GM21526 (cell line): ENCODE data around the gene SLC12A9.
A peak's percentile ranks its signal among the peaks of the same experiment; 100 is the strongest.
"Not testable (repeated sequence)": the region's sequence is repeated elsewhere in the genome, so short reads cannot be mapped to it uniquely, and the experiment has no call there.

Source experiments
- ATAC-seq: cut with Tn5 transposase; IDR thresholded peaks from one replicate; pipeline ENCODE4 v1.9.1; 2021; ENCODE audit warnings: moderate library complexity; ENCODE audit not compliant: unreplicated experiment, low FRiP score

The SLC12A9 gene, protein sequence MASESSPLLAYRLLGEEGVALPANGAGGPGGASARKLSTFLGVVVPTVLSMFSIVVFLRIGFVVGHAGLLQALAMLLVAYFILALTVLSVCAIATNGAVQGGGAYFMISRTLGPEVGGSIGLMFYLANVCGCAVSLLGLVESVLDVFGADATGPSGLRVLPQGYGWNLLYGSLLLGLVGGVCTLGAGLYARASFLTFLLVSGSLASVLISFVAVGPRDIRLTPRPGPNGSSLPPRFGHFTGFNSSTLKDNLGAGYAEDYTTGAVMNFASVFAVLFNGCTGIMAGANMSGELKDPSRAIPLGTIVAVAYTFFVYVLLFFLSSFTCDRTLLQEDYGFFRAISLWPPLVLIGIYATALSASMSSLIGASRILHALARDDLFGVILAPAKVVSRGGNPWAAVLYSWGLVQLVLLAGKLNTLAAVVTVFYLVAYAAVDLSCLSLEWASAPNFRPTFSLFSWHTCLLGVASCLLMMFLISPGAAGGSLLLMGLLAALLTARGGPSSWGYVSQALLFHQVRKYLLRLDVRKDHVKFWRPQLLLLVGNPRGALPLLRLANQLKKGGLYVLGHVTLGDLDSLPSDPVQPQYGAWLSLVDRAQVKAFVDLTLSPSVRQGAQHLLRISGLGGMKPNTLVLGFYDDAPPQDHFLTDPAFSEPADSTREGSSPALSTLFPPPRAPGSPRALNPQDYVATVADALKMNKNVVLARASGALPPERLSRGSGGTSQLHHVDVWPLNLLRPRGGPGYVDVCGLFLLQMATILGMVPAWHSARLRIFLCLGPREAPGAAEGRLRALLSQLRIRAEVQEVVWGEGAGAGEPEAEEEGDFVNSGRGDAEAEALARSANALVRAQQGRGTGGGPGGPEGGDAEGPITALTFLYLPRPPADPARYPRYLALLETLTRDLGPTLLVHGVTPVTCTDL

DNA sequence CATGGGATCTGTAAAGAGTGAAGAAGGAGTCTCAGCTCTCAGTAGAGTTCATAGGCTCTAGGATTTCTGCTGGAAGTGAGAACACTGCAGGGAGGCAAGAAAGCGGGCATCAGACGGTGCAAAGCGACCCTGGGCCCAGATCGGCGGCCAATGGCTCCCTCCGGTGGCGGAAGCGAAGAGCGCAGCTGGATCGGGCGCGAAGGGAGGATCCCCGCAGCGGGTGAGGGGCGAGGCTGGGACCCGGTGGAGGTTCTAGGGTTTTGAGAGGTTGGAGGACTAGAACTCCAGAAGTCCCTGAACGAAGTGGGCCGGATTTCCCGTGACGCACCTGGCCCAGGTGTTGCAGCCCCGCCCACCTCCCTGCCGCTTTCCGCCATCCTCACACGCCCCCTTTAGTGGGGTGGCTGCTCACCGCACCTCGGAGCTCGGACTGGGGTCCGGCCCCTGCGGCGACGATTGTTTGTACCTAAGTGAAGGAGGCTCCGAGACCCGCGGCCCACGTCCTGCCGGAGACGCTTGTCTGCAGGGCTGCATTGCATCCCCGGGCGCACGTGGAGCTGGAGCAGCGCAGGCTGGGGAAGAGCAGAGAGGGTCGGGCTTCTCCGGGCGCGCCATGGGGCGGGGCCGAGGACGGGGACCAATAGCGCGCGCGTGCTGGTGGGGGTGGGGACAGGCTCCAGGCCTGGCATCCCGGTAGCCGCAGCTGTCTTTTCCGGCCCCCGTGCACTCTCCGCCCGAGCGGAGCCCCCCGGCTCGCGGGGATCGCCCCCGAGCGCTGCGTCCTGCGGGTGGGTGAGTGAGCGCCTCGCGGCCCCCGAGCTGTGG is at the start of gene SLC12A9:
Gene SLC12A9 (plus strand): TSS at position 666 of the 825 bp plus-strand sequence. CDS start 1,485 bp downstream, outside the sequence.
- ATAC-seq = peak; percentile 80

GRCh38 chr7:100802951-100803350 is 49.6 kb upstream of the SLC12A9 start:
- ATAC-seq = no peak

DNA sequence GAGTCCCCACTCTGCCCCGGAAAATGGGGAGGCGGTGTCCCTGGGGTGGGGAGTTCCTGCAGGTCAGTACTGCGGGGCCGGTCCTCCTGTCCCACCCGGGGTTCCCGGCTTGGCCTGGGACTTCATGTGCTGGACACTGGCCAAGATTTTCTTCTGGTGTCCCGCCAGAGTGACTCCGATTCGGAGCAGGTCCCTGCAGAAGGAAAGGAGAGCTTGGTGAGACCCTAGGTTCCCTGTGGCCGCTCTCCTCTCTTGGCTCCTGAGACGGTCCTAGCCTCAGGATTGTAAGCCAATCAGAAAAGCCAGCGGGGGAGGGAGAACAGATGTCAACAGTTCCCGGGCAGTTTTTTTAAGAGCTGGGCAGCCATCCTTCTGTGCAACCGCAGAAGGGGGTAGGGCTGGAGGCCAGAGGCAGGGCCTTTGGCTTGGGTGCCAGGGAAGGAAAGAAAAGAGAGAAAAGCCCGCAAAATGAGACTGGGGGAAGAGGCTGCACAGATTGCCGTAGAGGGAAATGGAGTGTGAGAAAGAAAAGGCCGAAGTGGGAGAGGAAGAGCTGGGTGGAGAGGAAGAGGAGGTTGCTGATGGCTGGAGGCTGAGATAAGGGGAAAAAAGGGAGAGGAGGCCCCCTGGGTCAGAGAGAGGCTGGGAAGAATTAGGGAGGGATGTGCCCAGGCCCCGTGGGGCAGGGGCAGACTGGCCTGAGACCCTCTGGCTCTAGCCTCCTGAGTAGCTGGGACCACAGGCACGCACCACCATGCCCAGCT is 48.9 kb upstream of the SLC12A9 start:
- peak; percentile 93 for ATAC-seq

GRCh38 chr7:100804681-100805431 is 47.7 kb upstream of the SLC12A9 start:
- ATAC-seq = no peak

- no peak for ATAC-seq
Measured at GRCh38 chr7:100806276-100806675, 46.2 kb upstream of the SLC12A9 start.

DNA sequence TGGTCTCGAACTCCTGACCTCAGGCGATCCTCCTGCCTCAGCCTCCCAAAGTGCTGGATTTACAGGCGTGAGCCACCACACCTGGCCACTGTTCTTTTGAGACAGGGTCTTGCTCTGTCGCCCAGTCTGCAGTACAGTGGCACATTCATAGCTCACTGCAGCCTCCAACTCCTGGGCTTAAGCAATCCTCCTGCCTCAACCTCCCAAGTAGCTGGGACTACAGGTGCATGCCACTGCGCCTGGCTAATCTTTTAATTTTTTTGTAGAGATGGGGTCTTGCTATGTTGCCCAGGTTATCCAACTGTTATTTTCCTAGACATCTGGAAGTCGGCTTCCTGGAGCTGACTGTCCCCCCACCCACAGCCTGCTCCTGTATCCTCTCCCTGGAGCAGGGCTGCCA is 45.6 kb upstream of the SLC12A9 start:
- not testable (repeated sequence) for ATAC-seq

DNA sequence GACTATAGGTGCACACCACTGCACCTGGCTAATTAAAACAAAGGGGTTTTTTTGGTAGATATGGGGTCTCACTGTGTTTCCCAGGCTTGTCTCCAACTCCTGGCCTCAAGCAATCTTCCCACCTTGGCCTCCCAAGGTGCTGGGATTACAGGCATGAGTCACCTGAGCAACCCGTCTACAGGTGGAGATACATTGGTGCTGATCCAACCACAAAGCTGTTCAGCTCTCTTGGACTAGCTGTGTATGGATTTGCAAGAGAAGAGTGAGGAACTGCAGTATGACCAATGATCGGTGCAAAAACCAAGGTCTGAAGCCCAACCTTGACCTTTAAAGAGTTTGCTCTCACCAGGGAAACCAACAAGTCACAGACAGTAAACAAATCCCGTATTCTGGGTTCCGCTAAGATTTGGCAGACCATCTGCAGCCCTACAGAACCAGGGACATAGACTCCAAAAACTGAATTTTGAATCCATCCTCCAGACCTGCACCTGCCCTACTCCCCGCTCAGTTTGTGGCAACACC is 44.1 kb upstream of the SLC12A9 start:
- ATAC-seq = no peak

DNA sequence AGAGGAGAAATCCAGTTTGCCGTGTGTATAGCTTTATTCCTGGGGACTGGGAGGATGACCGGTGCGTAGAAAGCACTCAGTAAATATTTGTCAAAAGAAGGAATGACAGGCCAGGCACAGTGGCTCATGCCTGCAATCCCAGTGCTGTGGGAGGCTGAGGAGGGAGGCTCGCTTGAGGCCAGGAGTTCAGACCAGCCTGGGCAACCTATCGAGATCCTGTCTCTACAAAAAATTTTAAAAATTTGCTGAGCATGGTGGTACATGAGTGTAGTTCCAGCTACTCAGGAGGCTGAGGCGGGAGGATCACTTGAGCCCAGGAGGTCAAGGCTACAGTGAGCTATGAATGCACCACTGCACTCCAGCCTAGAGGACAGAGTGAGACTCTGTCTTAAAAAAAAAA is 41.0 kb upstream of the SLC12A9 start:
- no peak for ATAC-seq

GRCh38 chr7:100812729-100813128 is 39.8 kb upstream of the SLC12A9 start:
- ATAC-seq = no peak

DNA sequence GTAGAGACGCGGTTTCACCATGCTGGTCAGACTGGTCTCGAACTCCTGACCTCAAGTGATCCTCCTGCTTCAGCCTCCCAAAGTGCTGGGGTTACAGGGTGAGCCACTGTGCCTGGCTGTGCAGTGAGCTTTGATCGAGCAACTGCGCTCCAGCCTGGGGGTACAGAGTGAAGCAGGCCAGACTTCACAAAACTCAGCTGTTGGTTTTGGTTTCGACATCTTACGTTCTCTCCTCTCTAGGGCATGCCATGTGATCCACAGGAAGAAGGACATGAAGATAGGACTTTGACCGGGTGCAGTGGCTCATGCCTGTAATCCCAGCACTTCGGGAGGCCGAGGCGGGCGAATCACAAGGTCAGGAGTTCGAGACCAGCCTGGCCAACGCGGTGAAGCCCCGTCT is 36.0 kb upstream of the SLC12A9 start:
- ATAC-seq = not testable (repeated sequence)

DNA sequence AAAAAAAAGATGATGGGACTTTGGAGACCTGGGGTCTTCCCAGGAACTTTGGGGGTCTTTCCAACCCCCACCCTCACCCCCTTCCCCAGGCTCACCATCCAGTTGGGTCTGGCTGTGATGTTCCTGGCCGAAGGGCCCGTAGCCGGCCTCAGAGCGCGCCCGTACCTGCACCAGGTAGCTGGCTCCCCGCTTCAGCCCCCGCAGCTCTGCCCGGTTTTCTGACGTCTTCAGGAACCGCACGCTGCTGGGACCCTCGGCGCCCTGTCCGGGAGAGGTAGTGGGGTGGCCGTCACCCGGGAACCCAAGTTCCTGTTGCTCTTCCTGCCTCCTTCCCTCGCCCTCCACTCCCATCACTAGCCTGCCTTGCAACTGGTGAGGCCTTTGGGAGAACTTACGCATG is 35.4 kb upstream of the SLC12A9 start:
- no peak for ATAC-seq

DNA sequence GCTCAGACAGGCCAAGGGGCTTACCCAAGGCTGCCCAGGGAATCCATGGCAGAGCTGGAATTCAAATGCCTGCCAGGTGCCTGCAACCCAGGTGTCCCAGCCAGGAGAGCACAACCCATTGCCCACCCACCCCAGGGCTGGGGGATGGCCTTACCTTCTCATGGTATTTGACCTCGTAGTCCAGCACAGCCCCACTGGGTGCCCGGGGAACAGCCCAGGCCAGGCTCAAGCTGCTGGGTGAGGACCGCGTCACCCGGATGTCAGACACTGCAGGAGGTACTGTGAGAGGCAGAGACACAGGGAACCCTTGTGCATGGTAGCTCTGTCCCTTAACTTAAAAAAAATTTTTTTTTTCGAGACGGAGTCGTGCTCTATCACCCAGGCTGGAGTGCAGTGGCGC is 34.1 kb upstream of the SLC12A9 start:
- ATAC-seq = no peak

DNA sequence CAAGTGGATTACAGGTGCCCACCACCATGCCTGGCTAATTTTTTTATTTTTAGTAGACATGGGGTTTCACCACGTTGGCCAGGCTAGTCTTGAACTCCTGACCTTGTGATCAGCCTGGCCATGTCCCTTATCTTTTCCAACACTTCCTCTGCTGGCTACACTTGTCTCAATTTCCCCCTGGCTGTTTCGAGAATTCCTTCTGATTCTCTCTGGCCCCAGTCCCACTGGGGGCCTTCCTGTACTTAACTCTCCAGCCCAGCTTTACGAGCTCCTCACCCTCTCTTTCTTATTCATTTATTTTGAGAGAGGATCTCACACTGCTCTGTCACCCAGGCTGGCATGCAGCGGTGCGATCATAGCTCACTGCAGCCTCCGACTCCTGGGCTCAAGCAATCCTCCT is 33.7 kb upstream of the SLC12A9 start:
- ATAC-seq = no peak

- ATAC-seq = no peak
Measured at GRCh38 chr7:100819586-100819985, 32.9 kb upstream of the SLC12A9 start.

DNA sequence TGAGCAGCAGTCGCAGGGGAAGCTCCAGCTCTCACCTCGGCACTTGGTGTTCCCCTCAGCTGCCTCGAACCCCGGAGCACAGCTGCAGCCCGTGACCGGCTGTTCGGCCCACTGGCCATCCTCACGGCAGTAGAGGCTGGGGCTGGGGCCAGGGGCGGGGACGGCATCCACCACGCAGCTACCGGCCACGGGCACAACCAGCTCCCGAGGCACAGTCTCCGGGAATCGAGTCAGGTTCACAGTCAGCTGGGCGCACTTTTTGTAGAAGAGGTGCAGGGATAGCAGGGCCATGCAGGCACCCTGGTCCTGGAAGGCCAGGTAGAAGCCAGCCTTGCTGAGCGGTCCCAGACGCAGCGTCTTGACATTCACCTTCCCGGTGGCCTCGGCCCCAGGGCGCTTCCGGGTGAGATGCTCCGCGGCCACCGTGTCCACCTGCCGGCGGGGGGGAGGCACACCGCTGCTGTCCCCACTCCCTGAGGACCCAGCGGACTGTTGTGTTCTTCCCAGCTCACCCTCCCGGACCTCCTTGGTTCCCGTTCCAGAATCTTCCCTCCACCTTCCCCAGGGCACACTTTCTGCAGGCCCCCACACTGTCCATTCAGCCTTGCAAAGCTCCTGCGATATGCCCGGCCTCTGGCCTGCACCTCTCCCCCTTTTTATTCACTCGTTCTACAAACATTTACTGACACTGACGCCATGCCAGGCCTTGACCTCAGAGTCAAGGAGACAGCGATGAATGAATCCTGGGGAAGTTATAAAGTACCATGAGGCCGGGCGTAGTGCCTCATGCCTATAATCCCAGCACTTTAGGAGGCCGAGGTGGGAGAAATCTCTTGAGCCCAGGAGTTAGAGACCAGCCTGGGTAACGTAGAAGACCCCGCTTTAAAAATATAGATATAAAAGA is 30.0 kb upstream of the SLC12A9 start:
- no peak for ATAC-seq

GRCh38 chr7:100823140-100823525 is 29.4 kb upstream of the SLC12A9 start:
- no peak for ATAC-seq

DNA sequence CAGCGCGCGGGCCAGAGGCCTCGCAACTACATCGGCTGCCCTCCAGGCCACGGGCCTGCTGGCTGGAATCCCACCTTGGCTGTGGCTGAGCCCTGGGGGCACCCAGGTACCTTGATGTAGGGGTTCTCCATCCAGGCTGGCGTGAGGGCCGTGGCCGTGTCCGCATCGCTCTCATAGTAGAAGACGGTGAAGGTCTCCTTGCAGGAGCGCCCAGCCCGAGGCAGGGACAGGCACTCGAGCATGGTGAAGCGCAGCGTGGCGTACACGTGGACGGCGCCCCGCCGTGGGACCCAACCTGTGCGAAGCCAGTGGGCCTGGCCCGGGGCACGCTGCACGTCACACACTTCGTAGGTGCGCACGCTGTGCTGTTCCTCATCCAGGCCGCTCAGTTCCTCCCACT is 29.0 kb upstream of the SLC12A9 start:
- no peak for ATAC-seq
